SU-DHL-6 (cell line): Measurements from ENCODE around the gene LMTK3.

Source experiments
- H2AFZ ChIP-seq: fragments of 200-600 bp; sonication (generic); 2 replicates; pipeline ENCODE4 v1.6.1; 2014; ENCODE audit warnings: low read depth, mild to moderate bottlenecking, moderate library complexity, mixed read lengths, antibody characterized with exemption, low read length; ENCODE audit not compliant: severe bottlenecking
- H3F3A ChIP-seq: fragments of 200-600 bp; shearing (Covaris generic); 2 replicates; pipeline ENCODE4 v1.6.0; 2016; ENCODE audit warnings: antibody characterized with exemption, mild to moderate bottlenecking; ENCODE audit not compliant: insufficient read depth
- H3K27ac ChIP-seq: fragments of 200-600 bp; sonication (generic); 2 replicates; pipeline ENCODE4 v1.5.1; 2016; ENCODE audit warnings: low read depth, mild to moderate bottlenecking, low read length, moderate library complexity, mixed read lengths
- H3K27me3 ChIP-seq: fragments of 200-600 bp; sonication (generic), shearing (Covaris generic); 2 replicates; pipeline ENCODE4 v1.6.0; 2014; ENCODE audit warnings: mild to moderate bottlenecking, low read length
- H3K36me3 ChIP-seq: fragments of 200-600 bp; sonication (generic); 2 replicates; pipeline ENCODE4 v1.6.1; 2014; ENCODE audit warnings: mild to moderate bottlenecking, low read length, mixed read lengths
- H3K4me2 ChIP-seq: fragments of 300-600, 200-600 bp; shearing (Covaris generic), sonication (generic); 2 replicates; pipeline ENCODE4 v1.6.0; 2014; ENCODE audit warnings: low read length, low read depth, mild to moderate bottlenecking; ENCODE audit not compliant: poor library complexity, severe bottlenecking
- H3K4me3 ChIP-seq: fragments of 200-600 bp; sonication (generic); 2 replicates; pipeline ENCODE4 v1.5.1; 2014; ENCODE audit warnings: antibody characterized with exemption, low read length, mild to moderate bottlenecking, mixed read lengths; ENCODE audit not compliant: insufficient read depth, poor library complexity, severe bottlenecking
- H3K79me2 ChIP-seq: fragments of 200-600 bp; sonication (generic); 2 replicates; pipeline ENCODE4 v1.6.1; 2014; ENCODE audit warnings: mild to moderate bottlenecking, low read length, moderate library complexity; ENCODE audit not compliant: insufficient read depth
- H3K9ac ChIP-seq: fragments of 200-600 bp; sonication (generic); 2 replicates; pipeline ENCODE4 v1.7.0; 2014; ENCODE audit warnings: mild to moderate bottlenecking, low read length
- H3K9me2 ChIP-seq: fragments of 200-600 bp; sonication (generic); replicated peaks from 2 replicates; pipeline ENCODE4 v1.6.1; 2014; ENCODE audit warnings: low read length; ENCODE audit not compliant: insufficient read depth
- H3K9me3 ChIP-seq: fragments of 200-600 bp; sonication (generic); 2 replicates; pipeline ENCODE4 v1.6.1; 2014; ENCODE audit warnings: low read length, mixed read lengths; ENCODE audit not compliant: insufficient read depth
- H4K20me1 ChIP-seq: fragments of 200-600 bp; sonication (generic); 2 replicates; pipeline ENCODE4 v1.6.1; 2014; ENCODE audit warnings: low read depth, mild to moderate bottlenecking, antibody characterized with exemption, low read length, moderate library complexity, mixed read lengths
- CTCF ChIP-seq: fragments of 200-600 bp; sonication (generic); IDR thresholded peaks from one replicate; pipeline ENCODE4 v1.5.1; 2017; ENCODE audit warnings: antibody characterized with exemption, mild to moderate bottlenecking, low read length, moderate library complexity; ENCODE audit not compliant: insufficient read depth, poor library complexity, severe bottlenecking
- EZH2phosphoT487 ChIP-seq: fragments of 200-600 bp; sonication (generic), shearing (Covaris generic); conservative IDR thresholded peaks from 2 replicates; pipeline ENCODE4 v1.6.1; 2018; ENCODE audit warnings: mild to moderate bottlenecking, antibody characterized with exemption, low read length, moderate library complexity, mixed read lengths

The LMTK3 gene

DNA sequence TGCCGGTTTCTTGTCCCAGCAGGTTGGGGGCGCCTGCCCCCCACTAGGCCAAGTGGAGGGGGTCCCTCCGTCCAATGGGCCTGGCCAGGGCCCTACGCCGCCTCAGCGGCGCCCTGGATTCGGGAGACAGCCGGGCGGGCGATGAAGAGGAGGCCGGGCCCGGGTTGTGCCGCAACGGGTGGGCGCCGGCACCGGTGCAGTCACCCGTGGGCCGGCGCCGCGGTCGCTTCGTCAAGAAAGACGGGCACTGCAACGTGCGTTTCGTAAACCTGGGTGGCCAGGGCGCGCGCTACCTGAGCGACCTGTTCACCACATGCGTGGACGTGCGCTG is 50.0 kb downstream of the LMTK3 start:
- Histone ChIP-seq H3K4me2 (no peak overlapping the region), H3F3A (peaks cover 7% of the 10 kb centered on the region), H3K9me2 (no peaks in the 10 kb centered on the region), H4K20me1 (no peaks in the 10 kb centered on the region), H3K27ac (no peak overlapping the region), H3K36me3 (no peaks in the 10 kb centered on the region), H3K9me3 (no peaks in the 10 kb centered on the region), H3K27me3 (no peaks in the 10 kb centered on the region), H3K79me2 (no peaks in the 10 kb centered on the region), H3K4me3 (no peak overlapping the region), H2AFZ (no peak overlapping the region), H3K9ac (no peak overlapping the region)
- TF ChIP-seq CTCF = no peak
- TF ChIP-seq EZH2phosphoT487 = no peak

DNA sequence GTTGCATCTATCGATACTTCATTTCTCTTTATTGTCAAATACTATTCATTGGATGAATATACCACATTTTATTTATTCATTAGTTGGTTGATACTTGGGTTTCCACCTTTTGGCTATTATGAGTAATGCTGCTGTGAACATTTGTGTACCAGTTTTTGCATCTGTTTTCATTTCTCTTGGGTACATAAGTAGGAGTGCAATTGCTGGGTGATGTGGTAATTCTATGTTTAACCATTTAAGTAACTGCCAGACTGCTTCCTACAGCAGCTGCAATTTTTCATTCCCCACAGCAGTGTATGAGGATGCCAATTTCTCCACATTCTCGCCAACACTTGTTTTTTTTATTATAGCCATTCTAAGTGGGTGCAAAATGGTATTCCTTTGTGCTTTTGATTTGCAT is 53.6 kb downstream of the LMTK3 start:
- no peak overlapping the region for H3K27ac ChIP-seq
- no peaks in the 10 kb centered on the region for H3K27me3 ChIP-seq
- TF ChIP-seq CTCF (no peak), EZH2phosphoT487 (no peak)
- no peaks in the 10 kb centered on the region for H3K9me2 ChIP-seq
- peaks cover 5% of the 10 kb centered on the region for H3K79me2 ChIP-seq
- no peak overlapping the region for H2AFZ ChIP-seq
- H3F3A ChIP-seq = no peaks in the 10 kb centered on the region
- no peak overlapping the region for H3K4me3 ChIP-seq
- H3K9ac ChIP-seq = no peak overlapping the region
- H3K36me3 ChIP-seq = no peaks in the 10 kb centered on the region
- H3K9me3 ChIP-seq = no peaks in the 10 kb centered on the region
- H3K4me2 ChIP-seq = no peak overlapping the region
- no peaks in the 10 kb centered on the region for H4K20me1 ChIP-seq

GRCh38 chr19:48456864-48457263 is 54.8 kb downstream of the LMTK3 start:
- H3F3A ChIP-seq = no peaks in the 10 kb centered on the region
- no peaks in the 10 kb centered on the region for H3K27me3 ChIP-seq
- no peaks in the 10 kb centered on the region for H3K9me3 ChIP-seq
- no peak overlapping the region for H3K4me3 ChIP-seq
- no peak for TF ChIP-seq CTCF
- no peak for TF ChIP-seq EZH2phosphoT487
- H3K36me3 ChIP-seq = no peaks in the 10 kb centered on the region
- H3K79me2 ChIP-seq = peaks cover 5% of the 10 kb centered on the region
- no peaks in the 10 kb centered on the region for H4K20me1 ChIP-seq
- no peak overlapping the region for H3K9ac ChIP-seq
- H3K4me2 ChIP-seq = no peak overlapping the region
- no peak overlapping the region for H3K27ac ChIP-seq
- no peaks in the 10 kb centered on the region for H3K9me2 ChIP-seq
- no peak overlapping the region for H2AFZ ChIP-seq
